Left ventricle myocardium inferior (tissue), 1 donor: ENCODE measurements around the gene KCNV2. TPM values are rescaled to one million over a fixed set of nuclear protein-coding genes. Genes with fewer than 3 reads are reported as not detected.

Experiments used
- DNase-seq: peaks from one replicate; pipeline ENCODE4 v3.0.0-alpha.2; 2020
- H3K27ac ChIP-seq: fragments of 200-600 bp; replicated peaks from 2 replicates; pipeline ENCODE4 v1.8.0; 2021
- H3K27me3 ChIP-seq: fragments of 200-600 bp; 2 replicates; pipeline ENCODE4 v1.8.0; 2021; ENCODE audit warnings: low read depth
- H3K36me3 ChIP-seq: fragments of 200-600 bp; 2 replicates; pipeline ENCODE4 v1.8.0; 2021
- H3K4me1 ChIP-seq: fragments of 200-600 bp; 2 replicates; pipeline ENCODE4 v1.8.0; 2021
- H3K4me3 ChIP-seq: fragments of 200-600 bp; 2 replicates; pipeline ENCODE4 v1.8.0; 2021; ENCODE audit warnings: mild to moderate bottlenecking, moderate library complexity
- H3K9me3 ChIP-seq: fragments of 200-600 bp; replicated peaks from 2 replicates; pipeline ENCODE4 v1.8.0; 2021
- intact Hi-C: fragments of 100-400 bp; cut with micrococcal nuclease; formaldehyde crosslinking; loops from one replicate; pipeline ENCODE4 v1.11.0; 2022
- total RNA-seq: library from RNA; stranded (reverse); fragmentation: NEBNext Ultra II Directional; extraction: Animal tissue kit (Norgen Biotek cat#: 25700); gene quantifications from one replicate; pipeline ENCODE4 v1.2.1, GENCODE V29; 2021
- TF ChIP-seq, protein P1 (sequence below): fragments of 200-600 bp; IDR thresholded peaks from 2 replicates; pipeline ENCODE4 v1.8.0; 2021; ENCODE audit warnings: antibody characterized with exemption, mild to moderate bottlenecking, borderline replicate concordance
- donor health status: DM: no; HTN: yes; CAD: no; lungs with severe emphysema.

KCNV2 gene
- total RNA-seq, 1 donor from 2014 or later: not detected

DNA sequence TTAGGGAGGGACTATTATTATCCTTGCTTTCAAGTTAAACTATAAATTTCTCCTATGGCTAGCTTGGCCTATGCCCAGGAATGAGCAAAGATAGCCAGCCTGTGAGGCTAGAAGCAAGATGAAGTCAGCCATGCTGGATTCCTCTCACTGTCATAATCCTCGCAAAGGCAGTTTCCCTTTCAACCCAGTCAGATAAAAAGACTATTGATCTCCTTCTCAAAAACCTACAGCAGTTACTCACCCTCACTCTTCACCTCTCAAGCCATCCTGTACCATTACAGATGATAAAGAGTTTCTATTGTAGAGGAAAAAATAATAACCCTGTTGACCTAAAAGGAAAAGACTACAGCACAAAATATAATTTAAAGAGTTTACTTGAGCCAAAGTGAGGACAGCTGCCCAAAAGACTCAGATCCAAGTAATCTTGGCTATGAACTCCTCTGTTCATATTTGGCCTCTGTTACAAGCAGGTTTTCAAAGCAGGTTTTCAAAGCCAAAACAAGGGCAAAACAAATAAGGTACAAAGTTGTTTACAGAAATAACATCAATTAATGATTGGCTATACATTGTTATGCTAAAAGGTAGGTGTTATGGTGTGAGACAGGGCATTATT is 41.7 kb downstream of the KCNV2 start:
- Histone ChIP-seq H3K27me3 (no peaks in the 10 kb centered on the region), H3K4me3 (no peak overlapping the region), H3K4me1 (no peaks in the 10 kb centered on the region), H3K36me3 (no peaks in the 10 kb centered on the region), H3K9me3 (no peaks in the 10 kb centered on the region), H3K27ac (peak overlapping the region; percentile 4)
- DNase-seq: no peak
- intact Hi-C loops: no loop called here
- TF ChIP-seq, protein P1, sequence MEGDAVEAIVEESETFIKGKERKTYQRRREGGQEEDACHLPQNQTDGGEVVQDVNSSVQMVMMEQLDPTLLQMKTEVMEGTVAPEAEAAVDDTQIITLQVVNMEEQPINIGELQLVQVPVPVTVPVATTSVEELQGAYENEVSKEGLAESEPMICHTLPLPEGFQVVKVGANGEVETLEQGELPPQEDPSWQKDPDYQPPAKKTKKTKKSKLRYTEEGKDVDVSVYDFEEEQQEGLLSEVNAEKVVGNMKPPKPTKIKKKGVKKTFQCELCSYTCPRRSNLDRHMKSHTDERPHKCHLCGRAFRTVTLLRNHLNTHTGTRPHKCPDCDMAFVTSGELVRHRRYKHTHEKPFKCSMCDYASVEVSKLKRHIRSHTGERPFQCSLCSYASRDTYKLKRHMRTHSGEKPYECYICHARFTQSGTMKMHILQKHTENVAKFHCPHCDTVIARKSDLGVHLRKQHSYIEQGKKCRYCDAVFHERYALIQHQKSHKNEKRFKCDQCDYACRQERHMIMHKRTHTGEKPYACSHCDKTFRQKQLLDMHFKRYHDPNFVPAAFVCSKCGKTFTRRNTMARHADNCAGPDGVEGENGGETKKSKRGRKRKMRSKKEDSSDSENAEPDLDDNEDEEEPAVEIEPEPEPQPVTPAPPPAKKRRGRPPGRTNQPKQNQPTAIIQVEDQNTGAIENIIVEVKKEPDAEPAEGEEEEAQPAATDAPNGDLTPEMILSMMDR: no peak

DNA sequence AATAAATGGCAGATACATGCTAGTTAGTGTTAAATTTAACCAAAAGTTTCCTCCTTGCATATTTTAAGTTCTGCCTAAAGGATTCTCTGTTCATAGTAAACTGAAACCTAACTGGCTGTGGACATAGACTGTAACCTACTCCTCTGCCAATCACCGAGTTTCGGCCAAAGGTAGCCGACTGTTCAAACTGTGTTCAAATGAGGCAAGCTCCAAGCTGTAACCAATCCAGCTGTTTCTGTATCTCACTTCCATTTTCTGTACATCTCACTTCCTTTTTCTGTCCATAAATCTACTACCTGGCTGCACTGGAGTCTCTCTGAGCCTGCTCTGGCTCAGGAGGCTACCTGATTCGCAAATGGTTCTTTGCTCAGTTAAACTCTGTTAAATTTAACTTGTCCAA is 44.1 kb downstream of the KCNV2 start:
- Histone ChIP-seq H3K4me1 (no peaks in the 10 kb centered on the region), H3K4me3 (no peak overlapping the region), H3K27ac (no peak overlapping the region), H3K36me3 (no peaks in the 10 kb centered on the region), H3K27me3 (no peaks in the 10 kb centered on the region), H3K9me3 (no peaks in the 10 kb centered on the region)
- intact Hi-C loops: no loop called here
- DNase-seq: no peak
- TF ChIP-seq, protein P1: no peak

DNA sequence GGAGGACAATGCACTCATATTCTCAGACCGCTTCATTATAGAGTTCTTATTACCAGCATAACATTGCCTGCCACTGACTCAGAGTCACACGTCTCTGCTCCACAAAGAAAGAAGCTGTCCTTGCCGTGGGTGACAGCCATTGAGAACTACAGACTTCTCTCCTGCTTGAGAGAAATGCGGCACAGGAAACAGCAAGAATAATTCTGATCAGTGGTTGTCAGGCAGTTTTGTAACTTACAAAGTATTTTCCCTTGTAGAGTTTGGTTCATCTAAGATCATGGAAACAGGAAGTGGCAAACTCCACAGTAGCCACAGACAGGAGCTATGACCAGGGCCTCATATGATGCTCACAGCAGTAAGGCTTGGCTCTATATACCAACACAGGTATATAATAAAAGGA is 47.0 kb downstream of the KCNV2 start:
- Histone ChIP-seq H3K4me3 (no peak overlapping the region), H3K27me3 (no peaks in the 10 kb centered on the region), H3K36me3 (peaks cover under 1% of the 10 kb centered on the region), H3K4me1 (no peaks in the 10 kb centered on the region), H3K9me3 (no peaks in the 10 kb centered on the region), H3K27ac (no peak overlapping the region)
- DNase-seq: no peak
- intact Hi-C loops: no loop called here
- TF ChIP-seq, protein P1: no peak

GRCh38 chr9:2765250-2765880 is 48.1 kb downstream of the KCNV2 start:
- intact Hi-C loops: no loop called here
- H3K36me3 ChIP-seq: peaks cover 8% of the 10 kb centered on the region
- TF ChIP-seq, protein P1: no peak
- H3K9me3 ChIP-seq: no peaks in the 10 kb centered on the region
- no peak overlapping the region for H3K27ac ChIP-seq
- no peaks in the 10 kb centered on the region for H3K27me3 ChIP-seq
- H3K4me3 ChIP-seq: no peak overlapping the region
- H3K4me1 ChIP-seq: no peaks in the 10 kb centered on the region
- no peak for DNase-seq

- Histone ChIP-seq H3K9me3 (no peaks in the 10 kb centered on the region), H3K27ac (no peak overlapping the region), H3K4me3 (no peak overlapping the region), H3K4me1 (peaks cover 16% of the 10 kb centered on the region), H3K27me3 (no peaks in the 10 kb centered on the region), H3K36me3 (peaks cover 13% of the 10 kb centered on the region)
- DNase-seq: no peak
- intact Hi-C loops: no loop called here
- TF ChIP-seq, protein P1: no peak
Observed at GRCh38 chr9:2767800-2768677, 50.7 kb downstream of the KCNV2 start.
